Testis (tissue), 2 donors: ENCODE measurements around the gene AIM2.

Source experiments
- CTCF ChIP-seq, 3 experiments: fragments of 450-650 bp in 2 of 3; fragments of 200-600 bp in 1 of 3; sonication (generic) in 1 of 3; IDR thresholded peaks; one replicate each; pipeline ENCODE4 v1.5.1; 2016 to 2019; ENCODE audit warnings: antibody characterized with exemption in 3 of 3, mild to moderate bottlenecking in 2 of 3, moderate library complexity in 1 of 3
- POLR2A ChIP-seq: fragments of 450-650 bp; IDR thresholded peaks from one replicate; pipeline ENCODE4 v1.6.1; 2017; ENCODE audit warnings: antibody characterized with exemption, mild to moderate bottlenecking, moderate library complexity

GRCh38 chr1:159092036-159092760, 15.6 kb upstream of the AIM2 start:
- no peak for TF ChIP-seq CTCF (IDR thresholded peaks at IDR 0.05)
- no peak for TF ChIP-seq POLR2A
